Measurements from ENCODE around the gene ZNF71. TPM values are rescaled to one million over a fixed set of nuclear protein-coding genes. Genes with fewer than 3 reads are reported as not detected.
A peak's percentile ranks its signal among the peaks of the same experiment; 100 is the strongest.
"Not testable (repeated sequence)": the region's sequence is repeated elsewhere in the genome, so short reads cannot be mapped to it uniquely, and the experiment has no call there.

Gene ZNF71
- total and polyA plus RNA-seq, 9 donors, result 6.3 to 8.6 (median 7.2) TPM

DNA sequence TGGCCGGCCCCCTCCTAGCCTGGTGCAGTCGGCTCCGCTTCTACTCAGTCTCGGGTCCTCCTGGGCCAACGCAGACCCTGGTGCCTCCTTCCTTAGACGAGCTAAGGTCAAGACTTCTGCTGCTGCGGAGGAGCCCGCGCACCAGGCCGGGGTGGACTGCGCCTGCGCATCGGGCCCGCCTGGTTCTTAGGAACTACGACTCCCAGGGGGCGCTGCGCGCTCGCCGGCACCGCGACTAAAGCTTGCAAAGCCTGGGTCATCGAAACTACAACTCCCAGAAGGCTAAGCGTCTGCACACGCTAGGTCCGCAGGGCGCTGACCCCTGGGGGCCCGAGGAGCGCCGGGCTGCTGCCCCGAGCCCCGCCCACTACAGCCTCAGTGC is 76.5 kb downstream of the ZNF71 start, which contains the start of gene ZNF835:
Gene ZNF835 (minus strand): TSS at position 145 of the 382 bp plus-strand sequence. CDS start 6,559 bp downstream, outside the sequence.
- no peak within 1 kb of the TSS for H3K27ac ChIP-seq (ENCODE audit: low read length)
- no peaks in the 10 kb centered on the region for H3K27me3 ChIP-seq (ENCODE audit: control insufficient read depth, insufficient read depth, low read length)

DNA sequence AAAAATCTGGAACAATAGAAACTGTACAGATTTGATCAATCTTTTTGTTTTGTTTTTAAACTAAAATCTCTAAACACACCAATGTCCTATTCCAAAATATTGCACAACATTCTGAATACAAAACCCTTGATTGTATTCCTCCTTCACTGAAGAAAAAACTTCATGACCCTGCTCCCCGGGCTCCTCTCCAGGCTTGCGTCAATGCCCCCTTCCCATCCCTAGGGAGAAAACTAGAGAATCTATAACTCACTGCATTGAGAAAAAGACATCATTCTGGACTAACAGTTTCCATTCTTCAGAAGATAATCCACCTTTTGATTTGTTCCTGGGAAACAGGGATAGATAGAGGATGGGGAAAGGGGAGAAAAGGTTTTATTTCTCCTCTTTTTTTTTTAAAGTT is 77.5 kb downstream of the ZNF71 start:
- peaks cover 11% of the 10 kb centered on the region for H3K4me1 ChIP-seq (ENCODE audit: control insufficient read depth, insufficient read depth, low read length)

More for the DNA sequence above, 76.5 kb downstream of the ZNF71 start, which contains the start of gene ZNF835:
- Histone ChIP-seq H3K4me1 (ENCODE audit: control insufficient read depth, insufficient read depth, low read length) (peaks cover 11% of the 10 kb centered on the region), H3K4me3 (ENCODE audit: low read length) (peak within 1 kb of the TSS; percentile 69), H3K36me3 (ENCODE audit: control insufficient read depth, insufficient read depth, low read length) (no peaks in the 10 kb centered on the region), H3K9me3 (replicated peaks; ENCODE audit: control insufficient read depth, low read depth, low read length) (no peaks in the 10 kb centered on the region)
- WGBS (ENCODE audit: insufficient coverage), result under 1% methylated on average over 32 of the region's 32 CpGs
- peak; percentile 96 for DNase-seq

More for the DNA sequence above, 77.5 kb downstream of the ZNF71 start:
- not testable (repeated sequence) for H3K36me3 ChIP-seq (ENCODE audit: control insufficient read depth, insufficient read depth, low read length); H3K4me3 ChIP-seq (ENCODE audit: low read length); H3K27ac ChIP-seq (ENCODE audit: low read length); H3K27me3 ChIP-seq (ENCODE audit: control insufficient read depth, insufficient read depth, low read length); DNase-seq; H3K9me3 ChIP-seq (replicated peaks; ENCODE audit: control insufficient read depth, low read depth, low read length)
- no CpG with 5 or more reads among the region's 2 CpGs for WGBS (ENCODE audit: insufficient coverage)

Other genes with a start within 250 kb of the ZNF71 start
- gene ZNF582, start 201.8 kb upstream of the ZNF71 start, total RNA-seq, result 5.3 TPM
- 1 to 10 TPM; 4.1 to 5.6 (median 4.8) TPM for gene ZNF582, start 201.8 kb upstream of the ZNF71 start, polyA plus RNA-seq (ENCODE audit: insufficient read depth in 1 of 8, insufficient read length in 8 of 8, low replicate concordance in 1 of 8)
- 10.3 TPM for gene ZNF583, start 191.0 kb upstream of the ZNF71 start, total RNA-seq
- 1 to 10 TPM; 4.1 to 8.5 (median 6.7) TPM for gene ZNF583, start 191.0 kb upstream of the ZNF71 start, polyA plus RNA-seq (ENCODE audit: insufficient read depth in 1 of 8, insufficient read length in 8 of 8, low replicate concordance in 1 of 8)
- 8.1 TPM for gene ZNF667, start 118.0 kb upstream of the ZNF71 start, total RNA-seq
- gene ZNF667, start 118.0 kb upstream of the ZNF71 start, polyA plus RNA-seq (ENCODE audit: insufficient read depth in 1 of 8, insufficient read length in 8 of 8, low replicate concordance in 1 of 8), result 10 to 100 TPM in 3 of 8 donors, 1 to 10 TPM in 5; 6.8 to 11.4 (median 9.1) TPM
- gene ZNF471, start 87.4 kb upstream of the ZNF71 start, total RNA-seq, result 7.6 TPM
- 10 to 100 TPM in 4 of 8 donors, 1 to 10 TPM in 4; 7.6 to 19.0 (median 11.1) TPM for gene ZNF471, start 87.4 kb upstream of the ZNF71 start, polyA plus RNA-seq (ENCODE audit: insufficient read depth in 1 of 8, insufficient read length in 8 of 8, low replicate concordance in 1 of 8)
- 9.0 TPM for gene ZFP28, start 56.4 kb upstream of the ZNF71 start, total RNA-seq
- 10 to 100 TPM in 2 of 8 donors, 1 to 10 TPM in 6; 7.8 to 11.9 (median 8.7) TPM for gene ZFP28, start 56.4 kb upstream of the ZNF71 start, polyA plus RNA-seq (ENCODE audit: insufficient read depth in 1 of 8, insufficient read length in 8 of 8, low replicate concordance in 1 of 8)
- gene ZNF470, start 27.8 kb upstream of the ZNF71 start, total RNA-seq, result 5.5 TPM
- gene ZNF470, start 27.8 kb upstream of the ZNF71 start, polyA plus RNA-seq (ENCODE audit: insufficient read depth in 1 of 8, insufficient read length in 8 of 8, low replicate concordance in 1 of 8), result 1 to 10 TPM; 3.4 to 5.8 (median 4.5) TPM
- gene SMIM17, start 47.9 kb downstream of the ZNF71 start, total RNA-seq, result 0.93 TPM
- gene SMIM17, start 47.9 kb downstream of the ZNF71 start, polyA plus RNA-seq (ENCODE audit: insufficient read depth in 1 of 8, insufficient read length in 8 of 8, low replicate concordance in 1 of 8), result 1 to 10 TPM in 6 of 8 donors, under 1 TPM in 2; 0.85 to 2.6 (median 1.3) TPM
- gene ZNF835, start 76.5 kb downstream of the ZNF71 start, total RNA-seq, result 3.0 TPM
- 1 to 10 TPM; 1.7 to 4.1 (median 3.6) TPM for gene ZNF835, start 76.5 kb downstream of the ZNF71 start, polyA plus RNA-seq (ENCODE audit: insufficient read depth in 1 of 8, insufficient read length in 8 of 8, low replicate concordance in 1 of 8)
- 180 TPM for gene PEG3, start 245.4 kb downstream of the ZNF71 start, total RNA-seq
- gene PEG3, start 245.4 kb downstream of the ZNF71 start, polyA plus RNA-seq (ENCODE audit: insufficient read depth in 1 of 8, insufficient read length in 8 of 8, low replicate concordance in 1 of 8), result 100 to 1,000 TPM; 209 to 272 (median 232) TPM
- 4.6 TPM for gene ZIM2, start 245.4 kb downstream of the ZNF71 start, total RNA-seq
- 1 to 10 TPM in 7 of 8 donors, under 1 TPM in 1; 0.95 to 4.1 (median 1.8) TPM for gene ZIM2, start 245.4 kb downstream of the ZNF71 start, polyA plus RNA-seq (ENCODE audit: insufficient read depth in 1 of 8, insufficient read length in 8 of 8, low replicate concordance in 1 of 8)

Data from muscle of leg (tissue), 11 donors.